ENCODE measurements around the gene KRTAP10-4. TPM values are rescaled to one million over a fixed set of nuclear protein-coding genes. Genes with fewer than 3 reads are reported as not detected.

Gene KRTAP10-4
- total and polyA plus RNA-seq, 2 experiments from 2014 or later, result not detected

DNA sequence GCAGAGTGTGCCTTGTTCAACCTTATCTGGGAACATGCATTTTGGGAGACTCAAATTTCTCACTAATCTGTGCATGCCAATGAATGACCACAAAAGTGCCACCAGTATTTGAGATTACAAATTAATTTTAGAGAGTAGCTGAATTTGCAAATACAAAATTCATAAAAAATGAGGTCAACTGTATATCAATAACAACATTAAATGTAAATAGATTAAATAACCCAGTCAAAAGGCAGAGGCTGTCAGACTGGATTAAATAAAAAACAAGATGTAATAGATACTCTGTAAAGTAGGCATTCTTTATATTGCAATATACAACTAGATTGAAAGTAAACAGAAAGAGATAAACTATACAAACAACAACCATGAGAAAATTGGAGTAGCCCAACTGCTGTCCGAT, 9.4 kb upstream of the KRTAP10-4 start:
- Histone ChIP-seq H3K27ac (ENCODE audit: low read depth) (no peak overlapping the region), H3K4me3 (no peak overlapping the region), H4K20me1 (replicated peaks; ENCODE audit: insufficient read depth) (no peaks in the 10 kb centered on the region), H3K27me3 (ENCODE audit: insufficient read depth) (no peaks in the 10 kb centered on the region), H3K4me2 (no peak overlapping the region), H3K36me3 (ENCODE audit: insufficient read depth) (no peaks in the 10 kb centered on the region), H3K4me1 (ENCODE audit: insufficient read depth) (no peaks in the 10 kb centered on the region), H3F3A (replicated peaks; ENCODE audit: low read depth) (no peaks in the 10 kb centered on the region), H2AFZ (no peak overlapping the region), H3K9me2 (ENCODE audit: insufficient read depth) (no peaks in the 10 kb centered on the region), H3K79me2 (replicated peaks; ENCODE audit: insufficient read depth) (no peaks in the 10 kb centered on the region)
- H3K4me1 Mint-ChIP-seq, result no peaks in the 10 kb centered on the region
- ATAC-seq (no peak), DNase-seq (ENCODE audit: low spot score) (no peak)
- TF ChIP-seq JUNB (IDR thresholded peaks at IDR 0.05; ENCODE audit: unreplicated experiment) (no peak), POLR2AphosphoS5 (IDR thresholded peaks at IDR 0.05; ENCODE audit: low read depth) (no peak), CREB1 (CRISPR knock-in tag; IDR thresholded peaks at IDR 0.05; ENCODE audit: low read depth) (no peak), ZNF331 (CRISPR knock-in tag; IDR thresholded peaks at IDR 0.05; ENCODE audit: low read depth) (no peak), ZNF114 (CRISPR knock-in tag; IDR thresholded peaks at IDR 0.05) (no peak), EZH2 (IDR thresholded peaks at IDR 0.05; ENCODE audit: low read depth, unreplicated experiment) (no peak)
- TF ChIP-seq, protein P1, sequence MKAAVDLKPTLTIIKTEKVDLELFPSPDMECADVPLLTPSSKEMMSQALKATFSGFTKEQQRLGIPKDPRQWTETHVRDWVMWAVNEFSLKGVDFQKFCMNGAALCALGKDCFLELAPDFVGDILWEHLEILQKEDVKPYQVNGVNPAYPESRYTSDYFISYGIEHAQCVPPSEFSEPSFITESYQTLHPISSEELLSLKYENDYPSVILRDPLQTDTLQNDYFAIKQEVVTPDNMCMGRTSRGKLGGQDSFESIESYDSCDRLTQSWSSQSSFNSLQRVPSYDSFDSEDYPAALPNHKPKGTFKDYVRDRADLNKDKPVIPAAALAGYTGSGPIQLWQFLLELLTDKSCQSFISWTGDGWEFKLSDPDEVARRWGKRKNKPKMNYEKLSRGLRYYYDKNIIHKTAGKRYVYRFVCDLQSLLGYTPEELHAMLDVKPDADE (IDR thresholded peaks at IDR 0.05), result no peak
- TF ChIP-seq, protein P2, sequence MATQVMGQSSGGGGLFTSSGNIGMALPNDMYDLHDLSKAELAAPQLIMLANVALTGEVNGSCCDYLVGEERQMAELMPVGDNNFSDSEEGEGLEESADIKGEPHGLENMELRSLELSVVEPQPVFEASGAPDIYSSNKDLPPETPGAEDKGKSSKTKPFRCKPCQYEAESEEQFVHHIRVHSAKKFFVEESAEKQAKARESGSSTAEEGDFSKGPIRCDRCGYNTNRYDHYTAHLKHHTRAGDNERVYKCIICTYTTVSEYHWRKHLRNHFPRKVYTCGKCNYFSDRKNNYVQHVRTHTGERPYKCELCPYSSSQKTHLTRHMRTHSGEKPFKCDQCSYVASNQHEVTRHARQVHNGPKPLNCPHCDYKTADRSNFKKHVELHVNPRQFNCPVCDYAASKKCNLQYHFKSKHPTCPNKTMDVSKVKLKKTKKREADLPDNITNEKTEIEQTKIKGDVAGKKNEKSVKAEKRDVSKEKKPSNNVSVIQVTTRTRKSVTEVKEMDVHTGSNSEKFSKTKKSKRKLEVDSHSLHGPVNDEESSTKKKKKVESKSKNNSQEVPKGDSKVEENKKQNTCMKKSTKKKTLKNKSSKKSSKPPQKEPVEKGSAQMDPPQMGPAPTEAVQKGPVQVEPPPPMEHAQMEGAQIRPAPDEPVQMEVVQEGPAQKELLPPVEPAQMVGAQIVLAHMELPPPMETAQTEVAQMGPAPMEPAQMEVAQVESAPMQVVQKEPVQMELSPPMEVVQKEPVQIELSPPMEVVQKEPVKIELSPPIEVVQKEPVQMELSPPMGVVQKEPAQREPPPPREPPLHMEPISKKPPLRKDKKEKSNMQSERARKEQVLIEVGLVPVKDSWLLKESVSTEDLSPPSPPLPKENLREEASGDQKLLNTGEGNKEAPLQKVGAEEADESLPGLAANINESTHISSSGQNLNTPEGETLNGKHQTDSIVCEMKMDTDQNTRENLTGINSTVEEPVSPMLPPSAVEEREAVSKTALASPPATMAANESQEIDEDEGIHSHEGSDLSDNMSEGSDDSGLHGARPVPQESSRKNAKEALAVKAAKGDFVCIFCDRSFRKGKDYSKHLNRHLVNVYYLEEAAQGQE (IDR thresholded peaks at IDR 0.05; ENCODE audit: unreplicated experiment), result no peak
- TF ChIP-seq, protein P3, sequence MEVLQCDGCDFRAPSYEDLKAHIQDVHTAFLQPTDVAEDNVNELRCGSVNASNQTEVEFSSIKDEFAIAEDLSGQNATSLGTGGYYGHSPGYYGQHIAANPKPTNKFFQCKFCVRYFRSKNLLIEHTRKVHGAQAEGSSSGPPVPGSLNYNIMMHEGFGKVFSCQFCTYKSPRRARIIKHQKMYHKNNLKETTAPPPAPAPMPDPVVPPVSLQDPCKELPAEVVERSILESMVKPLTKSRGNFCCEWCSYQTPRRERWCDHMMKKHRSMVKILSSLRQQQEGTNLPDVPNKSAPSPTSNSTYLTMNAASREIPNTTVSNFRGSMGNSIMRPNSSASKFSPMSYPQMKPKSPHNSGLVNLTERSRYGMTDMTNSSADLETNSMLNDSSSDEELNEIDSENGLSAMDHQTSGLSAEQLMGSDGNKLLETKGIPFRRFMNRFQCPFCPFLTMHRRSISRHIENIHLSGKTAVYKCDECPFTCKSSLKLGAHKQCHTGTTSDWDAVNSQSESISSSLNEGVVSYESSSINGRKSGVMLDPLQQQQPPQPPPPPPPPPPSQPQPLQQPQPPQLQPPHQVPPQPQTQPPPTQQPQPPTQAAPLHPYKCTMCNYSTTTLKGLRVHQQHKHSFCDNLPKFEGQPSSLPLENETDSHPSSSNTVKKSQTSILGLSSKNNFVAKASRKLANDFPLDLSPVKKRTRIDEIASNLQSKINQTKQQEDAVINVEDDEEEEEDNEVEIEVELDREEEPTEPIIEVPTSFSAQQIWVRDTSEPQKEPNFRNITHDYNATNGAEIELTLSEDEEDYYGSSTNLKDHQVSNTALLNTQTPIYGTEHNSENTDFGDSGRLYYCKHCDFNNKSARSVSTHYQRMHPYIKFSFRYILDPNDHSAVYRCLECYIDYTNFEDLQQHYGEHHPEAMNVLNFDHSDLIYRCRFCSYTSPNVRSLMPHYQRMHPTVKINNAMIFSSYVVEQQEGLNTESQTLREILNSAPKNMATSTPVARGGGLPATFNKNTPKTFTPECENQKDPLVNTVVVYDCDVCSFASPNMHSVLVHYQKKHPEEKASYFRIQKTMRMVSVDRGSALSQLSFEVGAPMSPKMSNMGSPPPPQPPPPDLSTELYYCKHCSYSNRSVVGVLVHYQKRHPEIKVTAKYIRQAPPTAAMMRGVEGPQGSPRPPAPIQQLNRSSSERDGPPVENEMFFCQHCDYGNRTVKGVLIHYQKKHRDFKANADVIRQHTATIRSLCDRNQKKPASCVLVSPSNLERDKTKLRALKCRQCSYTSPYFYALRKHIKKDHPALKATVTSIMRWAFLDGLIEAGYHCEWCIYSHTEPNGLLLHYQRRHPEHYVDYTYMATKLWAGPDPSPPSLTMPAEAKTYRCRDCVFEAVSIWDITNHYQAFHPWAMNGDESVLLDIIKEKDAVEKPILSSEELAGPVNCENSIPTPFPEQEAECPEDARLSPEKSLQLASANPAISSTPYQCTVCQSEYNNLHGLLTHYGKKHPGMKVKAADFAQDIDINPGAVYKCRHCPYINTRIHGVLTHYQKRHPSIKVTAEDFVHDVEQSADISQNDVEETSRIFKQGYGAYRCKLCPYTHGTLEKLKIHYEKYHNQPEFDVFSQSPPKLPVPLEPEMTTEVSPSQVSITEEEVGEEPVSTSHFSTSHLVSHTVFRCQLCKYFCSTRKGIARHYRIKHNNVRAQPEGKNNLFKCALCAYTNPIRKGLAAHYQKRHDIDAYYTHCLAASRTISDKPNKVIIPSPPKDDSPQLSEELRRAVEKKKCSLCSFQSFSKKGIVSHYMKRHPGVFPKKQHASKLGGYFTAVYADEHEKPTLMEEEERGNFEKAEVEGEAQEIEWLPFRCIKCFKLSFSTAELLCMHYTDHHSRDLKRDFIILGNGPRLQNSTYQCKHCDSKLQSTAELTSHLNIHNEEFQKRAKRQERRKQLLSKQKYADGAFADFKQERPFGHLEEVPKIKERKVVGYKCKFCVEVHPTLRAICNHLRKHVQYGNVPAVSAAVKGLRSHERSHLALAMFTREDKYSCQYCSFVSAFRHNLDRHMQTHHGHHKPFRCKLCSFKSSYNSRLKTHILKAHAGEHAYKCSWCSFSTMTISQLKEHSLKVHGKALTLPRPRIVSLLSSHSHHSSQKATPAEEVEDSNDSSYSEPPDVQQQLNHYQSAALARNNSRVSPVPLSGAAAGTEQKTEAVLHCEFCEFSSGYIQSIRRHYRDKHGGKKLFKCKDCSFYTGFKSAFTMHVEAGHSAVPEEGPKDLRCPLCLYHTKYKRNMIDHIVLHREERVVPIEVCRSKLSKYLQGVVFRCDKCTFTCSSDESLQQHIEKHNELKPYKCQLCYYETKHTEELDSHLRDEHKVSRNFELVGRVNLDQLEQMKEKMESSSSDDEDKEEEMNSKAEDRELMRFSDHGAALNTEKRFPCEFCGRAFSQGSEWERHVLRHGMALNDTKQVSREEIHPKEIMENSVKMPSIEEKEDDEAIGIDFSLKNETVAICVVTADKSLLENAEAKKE (CRISPR knock-in tag; IDR thresholded peaks at IDR 0.05), result no peak
- H3K4me3 Mint-ChIP-seq, result no peak overlapping the region
- peaks cover 5% of the 10 kb centered on the region for H3K27me3 Mint-ChIP-seq (ENCODE audit: insufficient read depth, low read depth, poor library complexity)
- H3K27ac Mint-ChIP-seq, result no peak overlapping the region
- H3K36me3 Mint-ChIP-seq (ENCODE audit: low read depth), result no peaks in the 10 kb centered on the region
- H3K9me3 Mint-ChIP-seq, result no peaks in the 10 kb centered on the region

Data from GM23338 (cell line).